A673 (cell line): Measurements from ENCODE around the gene ASTN2. TPM values are rescaled to one million over a fixed set of nuclear protein-coding genes. Genes with fewer than 3 reads are reported as not detected.

Experiments
- BruUV-seq: library from RNA; stranded (reverse); fragments of 400-500 nt; replicated peaks from 2 replicates; lab custom pipeline; 2021; lab: Mats Ljungman, UMichigan
- CTCF ChIA-PET: fragments of 300-600 bp; sonication (Branson Sonifier 250); formaldehyde crosslinking; loops from one replicate; lab custom pipeline; 2022; ENCODE audit warnings: antibody characterized with exemption; lab: Charles Lee
- POLR2A ChIA-PET: fragments of 300-600 bp; sonication (Branson Sonifier 250); formaldehyde crosslinking; loops from one replicate; lab custom pipeline; 2022; ENCODE audit warnings: antibody characterized with exemption; ENCODE audit not compliant: low non-redundant PET; lab: Charles Lee
- DNase-seq: peaks from one replicate; pipeline ENCODE4 v3.0.0-alpha.2; 2015; ENCODE audit warnings: low spot score
- H3K27ac ChIP-seq: fragments of 200-600 bp; sonication (generic); 2 replicates; pipeline ENCODE4 v1.5.1; 2016; ENCODE audit warnings: mixed run types, low read depth, mild to moderate bottlenecking, mixed read lengths, antibody characterized with exemption, low read length; ENCODE audit not compliant: poor library complexity, severe bottlenecking
- H3K27me3 ChIP-seq: fragments of 200-600 bp; sonication (generic); replicated peaks from 2 replicates; pipeline ENCODE4 v1.6.1; 2017; ENCODE audit warnings: mixed run types, low read depth, mild to moderate bottlenecking, mixed read lengths, antibody characterized with exemption, low read length; ENCODE audit not compliant: insufficient read depth, poor library complexity
- H3K36me3 ChIP-seq: fragments of 200-600 bp; sonication (generic); 2 replicates; pipeline ENCODE4 v1.6.1; 2016; ENCODE audit warnings: mixed run types, mild to moderate bottlenecking, mixed read lengths, antibody characterized with exemption, low read length; ENCODE audit not compliant: insufficient read depth, poor library complexity, severe bottlenecking
- H3K4me1 ChIP-seq: fragments of 200-600 bp; sonication (generic); 2 replicates; pipeline ENCODE4 v1.6.1; 2017; ENCODE audit warnings: mixed run types, mild to moderate bottlenecking, mixed read lengths, antibody characterized with exemption, low read length; ENCODE audit not compliant: insufficient read depth, poor library complexity, severe bottlenecking
- H3K4me3 ChIP-seq: fragments of 200-600 bp; sonication (generic); 2 replicates; pipeline ENCODE4 v1.5.1; 2016; ENCODE audit warnings: low read depth, mixed run types, mild to moderate bottlenecking, mixed read lengths, low read length; ENCODE audit not compliant: poor library complexity, severe bottlenecking
- H3K9me3 ChIP-seq: fragments of 200-600 bp; sonication (generic); 2 replicates; pipeline ENCODE4 v1.6.1; 2016; ENCODE audit warnings: mixed run types, low read depth, mild to moderate bottlenecking, mixed read lengths, antibody characterized with exemption, low read length; ENCODE audit not compliant: poor library complexity, severe bottlenecking
- EZH2 ChIP-seq: fragments of 200-600 bp; sonication (generic); IDR thresholded peaks from 2 replicates; pipeline ENCODE4 v1.6.1; 2017; ENCODE audit warnings: borderline replicate concordance, low read depth, mild to moderate bottlenecking, mixed read lengths, antibody characterized with exemption, low read length; ENCODE audit not compliant: poor library complexity, severe bottlenecking
- intact Hi-C: fragments of 100-400 bp; cut with micrococcal nuclease; formaldehyde crosslinking; loops from one replicate; pipeline ENCODE4 v1.10.0; 2022; ENCODE audit not compliant: unreplicated experiment
- total RNA-seq: library from RNA; stranded (reverse); gene quantifications from 2 replicates; pipeline ENCODE4 v1.2.3, GENCODE V29; 2021
- TF ChIP-seq, protein P1 (sequence below): fragments of 300-800, 200-600 bp; sonication (generic); conservative IDR thresholded peaks from 2 replicates; pipeline ENCODE4 v1.5.1; 2017; ENCODE audit warnings: low read depth, mild to moderate bottlenecking, antibody characterized with exemption, low read length, moderate library complexity, mixed read lengths

The ASTN2 gene
- total RNA-seq, 1 experiment from 2014 or later: 3.4 TPM

DNA sequence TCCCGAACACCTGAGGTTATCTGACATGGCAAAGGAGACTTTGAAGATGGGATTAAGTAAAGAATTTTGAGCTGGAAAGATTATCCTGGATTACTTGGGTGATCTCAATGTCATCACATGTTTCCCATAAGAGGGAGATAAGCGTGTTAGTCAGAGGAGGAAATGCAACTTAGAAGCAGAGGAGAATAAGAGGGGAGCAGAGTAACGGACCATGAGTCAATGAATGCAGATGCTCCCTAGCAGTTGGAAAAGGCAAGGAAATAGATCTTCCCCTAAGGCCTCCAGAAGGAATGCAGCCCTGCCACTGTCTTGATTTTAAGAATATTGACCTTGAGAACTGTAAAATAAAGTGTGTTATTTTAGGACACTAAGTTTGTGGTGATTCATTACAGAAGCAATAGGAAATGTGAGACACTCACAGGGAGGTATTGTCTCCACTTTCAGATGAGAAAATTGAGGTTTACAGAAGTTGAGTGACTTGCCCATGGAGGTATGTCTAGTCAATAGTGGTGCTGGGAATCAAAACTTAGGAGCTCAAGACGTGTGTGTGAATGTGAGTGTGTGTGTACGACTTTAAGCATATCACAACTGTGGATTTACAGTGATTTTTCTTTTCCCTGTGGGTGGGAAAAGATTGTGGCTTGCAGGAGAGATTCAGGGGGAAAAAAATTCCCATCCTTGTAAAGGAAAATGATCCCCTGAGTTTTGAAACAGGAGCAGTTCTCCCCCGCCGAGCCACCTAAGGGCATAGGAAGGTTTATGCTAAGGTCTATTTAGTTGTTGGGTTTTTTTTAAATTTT, 602.4 kb downstream of the ASTN2 start:
- DNase-seq: no peak
- H3K4me1 ChIP-seq: no peaks in the 10 kb centered on the region
- no peak for TF ChIP-seq EZH2
- TF ChIP-seq, protein P1, sequence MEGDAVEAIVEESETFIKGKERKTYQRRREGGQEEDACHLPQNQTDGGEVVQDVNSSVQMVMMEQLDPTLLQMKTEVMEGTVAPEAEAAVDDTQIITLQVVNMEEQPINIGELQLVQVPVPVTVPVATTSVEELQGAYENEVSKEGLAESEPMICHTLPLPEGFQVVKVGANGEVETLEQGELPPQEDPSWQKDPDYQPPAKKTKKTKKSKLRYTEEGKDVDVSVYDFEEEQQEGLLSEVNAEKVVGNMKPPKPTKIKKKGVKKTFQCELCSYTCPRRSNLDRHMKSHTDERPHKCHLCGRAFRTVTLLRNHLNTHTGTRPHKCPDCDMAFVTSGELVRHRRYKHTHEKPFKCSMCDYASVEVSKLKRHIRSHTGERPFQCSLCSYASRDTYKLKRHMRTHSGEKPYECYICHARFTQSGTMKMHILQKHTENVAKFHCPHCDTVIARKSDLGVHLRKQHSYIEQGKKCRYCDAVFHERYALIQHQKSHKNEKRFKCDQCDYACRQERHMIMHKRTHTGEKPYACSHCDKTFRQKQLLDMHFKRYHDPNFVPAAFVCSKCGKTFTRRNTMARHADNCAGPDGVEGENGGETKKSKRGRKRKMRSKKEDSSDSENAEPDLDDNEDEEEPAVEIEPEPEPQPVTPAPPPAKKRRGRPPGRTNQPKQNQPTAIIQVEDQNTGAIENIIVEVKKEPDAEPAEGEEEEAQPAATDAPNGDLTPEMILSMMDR: no peak
- H3K9me3 ChIP-seq: no peaks in the 10 kb centered on the region
- BruUV-seq: no TSS peak
- intact Hi-C loops: no loop called here
- H3K36me3 ChIP-seq: no peaks in the 10 kb centered on the region
- ChIA-PET POLR2A (no interaction called here), CTCF (no interaction called here)
- peaks cover 22% of the 10 kb centered on the region for H3K27me3 ChIP-seq
- no peak overlapping the region for H3K4me3 ChIP-seq
- H3K27ac ChIP-seq: no peak overlapping the region

GRCh38 chr9:116809656-116810055, 605.2 kb downstream of the ASTN2 start:
- H3K36me3 ChIP-seq: no peaks in the 10 kb centered on the region
- no peak for TF ChIP-seq EZH2
- TF ChIP-seq, protein P1: no peak
- no peak overlapping the region for H3K4me3 ChIP-seq
- H3K27ac ChIP-seq: no peak overlapping the region
- intact Hi-C loops: no loop called here
- no peak for DNase-seq
- no peaks in the 10 kb centered on the region for H3K9me3 ChIP-seq
- peaks cover 22% of the 10 kb centered on the region for H3K27me3 ChIP-seq
- BruUV-seq: no TSS peak
- no peaks in the 10 kb centered on the region for H3K4me1 ChIP-seq
- CTCF ChIA-PET: no interaction called here
- POLR2A ChIA-PET: no interaction called here

GRCh38 chr9:116806075-116806474, 608.8 kb downstream of the ASTN2 start:
- intact Hi-C loops: no loop called here
- Histone ChIP-seq H3K4me3 (no peak overlapping the region), H3K4me1 (no peaks in the 10 kb centered on the region), H3K9me3 (no peaks in the 10 kb centered on the region), H3K36me3 (no peaks in the 10 kb centered on the region), H3K27ac (no peak overlapping the region), H3K27me3 (peaks cover 7% of the 10 kb centered on the region)
- POLR2A ChIA-PET: no interaction called here
- TF ChIP-seq, protein P1: no peak
- TF ChIP-seq EZH2: no peak
- CTCF ChIA-PET: no interaction called here
- peak; percentile 28 for DNase-seq
- no TSS peak for BruUV-seq
